ENCODE results near the gene MAPK10. TPM values are rescaled to one million over a fixed set of nuclear protein-coding genes. Genes with fewer than 3 reads are reported as not detected.

MAPK10 gene
- total RNA-seq, 4 donors from 2014 or later = 4.5 to 13.7 (median 9.8) TPM

GRCh38 chr4:86038037-86038436 lies 321.8 kb downstream of the MAPK10 start:
- no peak overlapping the region for H3K27ac ChIP-seq (replicated peaks in 1 of 4)
- H3K9me3 ChIP-seq = no peaks in the 10 kb centered on the region
- H3K27me3 ChIP-seq = no peaks in the 10 kb centered on the region
- no peak overlapping the region for H3K4me3 ChIP-seq
- DNase-seq (ENCODE audit: extremely low spot score) = no peak
- 90% methylated on average over 1 of the region's 1 CpG for WGBS
- intact Hi-C loops (cut with DNase I) = loop anchor here (10.0 kb wide), 1 partner anchor 263 kb away; no protein-coding TSS in a partner anchor
- H3K36me3 ChIP-seq = no peaks in the 10 kb centered on the region
- TF ChIP-seq POLR2AphosphoS5 (IDR thresholded peaks at IDR 0.05) = no peak
- TF ChIP-seq EP300 (IDR thresholded peaks at IDR 0.05) = no peak
- no peak for TF ChIP-seq POLR2A (IDR thresholded peaks at IDR 0.05; ENCODE audit: low read depth)
- TF ChIP-seq CTCF (IDR thresholded peaks at IDR 0.05) = no peak
- H3K4me1 ChIP-seq = peaks cover 9 to 20% (median 14%) of the 10 kb centered on the region in 4 donors

- no peak for DNase-seq (ENCODE audit: extremely low spot score)
- H3K36me3 ChIP-seq = no peaks in the 10 kb centered on the region
- H3K4me1 ChIP-seq = peaks cover 22 to 32% (median 26%) of the 10 kb centered on the region in 4 donors
- intact Hi-C loops (cut with DNase I) = loop anchor here (10.0 kb wide), 1 partner anchor 262 kb away; no protein-coding TSS in a partner anchor
- no peak overlapping the region for H3K4me3 ChIP-seq
- no peak overlapping the region for H3K27ac ChIP-seq (replicated peaks in 1 of 4)
- WGBS = 69% methylated on average over 4 of the region's 4 CpGs
- no peaks in the 10 kb centered on the region for H3K27me3 ChIP-seq
- H3K9me3 ChIP-seq = no peaks in the 10 kb centered on the region
- TF ChIP-seq CTCF (IDR thresholded peaks at IDR 0.05) (no peak), EP300 (IDR thresholded peaks at IDR 0.05) (no peak), POLR2A (IDR thresholded peaks at IDR 0.05; ENCODE audit: low read depth) (no peak), POLR2AphosphoS5 (IDR thresholded peaks at IDR 0.05) (no peak)
Observed at GRCh38 chr4:86036736-86037135, 323.1 kb downstream of the MAPK10 start.

GRCh38 chr4:86035688-86036087 lies 324.2 kb downstream of the MAPK10 start:
- H3K4me3 ChIP-seq = no peak overlapping the region
- H3K27ac ChIP-seq (replicated peaks in 1 of 4) = no peak overlapping the region
- TF ChIP-seq CTCF (IDR thresholded peaks at IDR 0.05) = no peak
- no peak for TF ChIP-seq POLR2AphosphoS5 (IDR thresholded peaks at IDR 0.05)
- no peak for TF ChIP-seq POLR2A (IDR thresholded peaks at IDR 0.05; ENCODE audit: low read depth)
- TF ChIP-seq EP300 (IDR thresholded peaks at IDR 0.05) = no peak
- no peaks in the 10 kb centered on the region for H3K36me3 ChIP-seq
- H3K27me3 ChIP-seq = no peaks in the 10 kb centered on the region
- DNase-seq (ENCODE audit: extremely low spot score) = no peak
- intact Hi-C loops (cut with DNase I) = loop anchor here (10.0 kb wide), 1 partner anchor 261 kb away; no protein-coding TSS in a partner anchor
- H3K4me1 ChIP-seq = peaks cover 22 to 32% (median 27%) of the 10 kb centered on the region in 4 donors
- no peaks in the 10 kb centered on the region for H3K9me3 ChIP-seq
- 73% methylated on average over 1 of the region's 1 CpG for WGBS

GRCh38 chr4:86034616-86035015 lies 325.2 kb downstream of the MAPK10 start:
- Histone ChIP-seq H3K27ac (replicated peaks in 1 of 4) (no peak overlapping the region), H3K9me3 (no peaks in the 10 kb centered on the region), H3K27me3 (no peaks in the 10 kb centered on the region), H3K36me3 (no peaks in the 10 kb centered on the region), H3K4me1 (peaks cover 22 to 32% (median 27%) of the 10 kb centered on the region in 4 donors), H3K4me3 (no peak overlapping the region)
- 93% methylated on average over 2 of the region's 2 CpGs for WGBS
- DNase-seq (ENCODE audit: extremely low spot score) = no peak
- intact Hi-C loops (cut with DNase I) = loop anchor here (10.0 kb wide), 1 partner anchor 260 kb away; no protein-coding TSS in a partner anchor
- TF ChIP-seq POLR2AphosphoS5 (IDR thresholded peaks at IDR 0.05) (no peak), CTCF (IDR thresholded peaks at IDR 0.05) (no peak), EP300 (IDR thresholded peaks at IDR 0.05) (no peak)

GRCh38 chr4:86033171-86033570 lies 326.7 kb downstream of the MAPK10 start:
- no peak for DNase-seq (ENCODE audit: extremely low spot score)
- intact Hi-C loops (cut with DNase I) = loop anchor here (10.0 kb wide), 1 partner anchor 258 kb away; no protein-coding TSS in a partner anchor
- H3K4me1 ChIP-seq = peaks cover 22 to 32% (median 27%) of the 10 kb centered on the region in 4 donors
- no peaks in the 10 kb centered on the region for H3K27me3 ChIP-seq
- no peaks in the 10 kb centered on the region for H3K9me3 ChIP-seq
- H3K4me3 ChIP-seq = peak overlapping the region in 2 of 4 donors; percentile 11 to 20
- TF ChIP-seq CTCF (IDR thresholded peaks at IDR 0.05) = no peak
- peak in 1 of 2 donors; percentile 30 for TF ChIP-seq POLR2AphosphoS5 (IDR thresholded peaks at IDR 0.05)
- no peaks in the 10 kb centered on the region for H3K36me3 ChIP-seq
- H3K27ac ChIP-seq (replicated peaks in 1 of 4) = peak overlapping the region; percentile 73 to 78 (median 76)
- WGBS = 49% methylated on average over 4 of the region's 4 CpGs
